ENCODE measurements around the gene STEAP1.
"Not testable (repeated sequence)": the region's sequence is repeated elsewhere in the genome, so short reads cannot be mapped to it uniquely, and the experiment has no call there.

The STEAP1 gene

GRCh38 chr7:90152642-90153253, 1.5 kb upstream of the STEAP1 start:
- not testable (repeated sequence) for H3K27ac ChIP-seq
- TF ChIP-seq CTCF (conservative IDR thresholded peaks at IDR 0.05; ENCODE audit: low read depth): peak; percentile 69
- peak; percentile 26 for DNase-seq (ENCODE audit: low spot score)
- ChIA-PET POLR2A (ENCODE audit: low non-redundant PET) (interaction anchor here (0.6 kb wide), 1 partner anchor 272 kb away, joined by 3 read pairs; no protein-coding TSS in a partner anchor), CTCF (interaction anchor here (0.6 to 1.0 kb wide), 2 partner anchors 111 to 1971 kb away, joined by 4 to 5 read pairs; no protein-coding TSS in a partner anchor)

- CTCF ChIA-PET: interaction anchor here (1.6 kb wide), 1 partner anchor 273 kb away, joined by 12 read pairs; no protein-coding TSS in a partner anchor
- POLR2A ChIA-PET (ENCODE audit: low non-redundant PET): no interaction called here
- no peak overlapping the region for H3K27ac ChIP-seq
- no peak for DNase-seq (ENCODE audit: low spot score)
- TF ChIP-seq CTCF (conservative IDR thresholded peaks at IDR 0.05; ENCODE audit: low read depth): no peak
These were observed 937 bp downstream of the STEAP1 start for GRCh38 chr7:90155206-90155605.

GRCh38 chr7:90157331-90157730, 3.1 kb downstream of the STEAP1 start:
- POLR2A ChIA-PET (ENCODE audit: low non-redundant PET); H3K27ac ChIP-seq; DNase-seq (ENCODE audit: low spot score); CTCF ChIA-PET: not testable (repeated sequence)

- CTCF ChIA-PET: not testable (repeated sequence)
These were observed 3.6 kb downstream of the STEAP1 start for GRCh38 chr7:90157761-90158350.

GRCh38 chr7:90163534-90163933, 9.3 kb downstream of the STEAP1 start:
- TF ChIP-seq CTCF (conservative IDR thresholded peaks at IDR 0.05; ENCODE audit: low read depth): no peak
- no peak for DNase-seq (ENCODE audit: low spot score)
- CTCF ChIA-PET: no interaction called here
- POLR2A ChIA-PET (ENCODE audit: low non-redundant PET): no interaction called here
- no peak overlapping the region for H3K27ac ChIP-seq

More at GRCh38 chr7:90157761-90158350, 3.6 kb downstream of the STEAP1 start:
- DNase-seq (ENCODE audit: low spot score); POLR2A ChIA-PET (ENCODE audit: low non-redundant PET); H3K27ac ChIP-seq: not testable (repeated sequence)

GRCh38 chr7:90165724-90166123, 11.5 kb downstream of the STEAP1 start:
- ChIA-PET CTCF (interaction anchor here (0.5 to 1.0 kb wide), 2 partner anchors 13 to 1335 kb away, joined by 5 read pairs; no protein-coding TSS in a partner anchor), POLR2A (ENCODE audit: low non-redundant PET) (no interaction called here)
- TF ChIP-seq CTCF (conservative IDR thresholded peaks at IDR 0.05; ENCODE audit: low read depth): no peak

GRCh38 chr7:90166153-90166552, 11.9 kb downstream of the STEAP1 start:
- no peak for TF ChIP-seq CTCF (conservative IDR thresholded peaks at IDR 0.05; ENCODE audit: low read depth)
- no peak for DNase-seq (ENCODE audit: low spot score)
- ChIA-PET CTCF (interaction anchor here (0.5 to 1.0 kb wide), 2 partner anchors 12 to 1335 kb away, joined by 5 read pairs; no protein-coding TSS in a partner anchor), POLR2A (ENCODE audit: low non-redundant PET) (no interaction called here)
- no peak overlapping the region for H3K27ac ChIP-seq

More at GRCh38 chr7:90165724-90166123, 11.5 kb downstream of the STEAP1 start:
- no peak for DNase-seq (ENCODE audit: low spot score)
- no peak overlapping the region for H3K27ac ChIP-seq

Data from RWPE1 (cell line).